Karpas-422 (cell line): ENCODE data around the gene FXYD3. TPM values are rescaled to one million over a fixed set of nuclear protein-coding genes. Genes with fewer than 3 reads are reported as not detected.
A peak's percentile ranks its signal among the peaks of the same experiment; 100 is the strongest.

Experiments
- DNase-seq: peaks from one replicate; pipeline ENCODE4 v3.0.0-alpha.2; 2015
- H2AFZ ChIP-seq: fragments of 200-600 bp; sonication (generic); 2 replicates; pipeline ENCODE4 v1.6.1; 2014; ENCODE audit warnings: antibody characterized with exemption, low read length, mixed read lengths
- H3K27ac ChIP-seq: fragments of 200-600 bp; sonication (generic); 2 replicates; pipeline ENCODE4 v1.5.1; 2014; ENCODE audit warnings: mild to moderate bottlenecking, low read length, moderate library complexity
- H3K27me3 ChIP-seq: fragments of 200-600 bp; sonication (generic); 2 replicates; pipeline ENCODE4 v1.6.1; 2014; ENCODE audit warnings: low read length, mixed read lengths
- H3K36me3 ChIP-seq: fragments of 200-600 bp; sonication (generic); 2 replicates; pipeline ENCODE4 v1.6.1; 2014; ENCODE audit warnings: low read length, mixed read lengths; ENCODE audit not compliant: insufficient read depth
- H3K4me1 ChIP-seq: fragments of 200-600 bp; sonication (generic); 2 replicates; pipeline ENCODE4 v1.6.1; 2014; ENCODE audit warnings: mild to moderate bottlenecking, low read length, mixed read lengths
- H3K4me2 ChIP-seq: fragments of 200-600 bp; sonication (generic); 2 replicates; pipeline ENCODE4 v1.6.1; 2014; ENCODE audit warnings: low read length, low read depth, mild to moderate bottlenecking; ENCODE audit not compliant: poor library complexity, severe bottlenecking
- H3K4me3 ChIP-seq: fragments of 200-600 bp; sonication (generic); 2 replicates; pipeline ENCODE4 v1.5.1; 2014; ENCODE audit warnings: mild to moderate bottlenecking, antibody characterized with exemption, low read length, mixed read lengths
- H3K79me2 ChIP-seq: fragments of 200-600 bp; sonication (generic); 2 replicates; pipeline ENCODE4 v1.6.1; 2014; ENCODE audit warnings: mild to moderate bottlenecking, low read length, mixed read lengths
- H3K9ac ChIP-seq: fragments of 200-600 bp; sonication (generic); 2 replicates; pipeline ENCODE4 v1.6.0; 2014; ENCODE audit warnings: low read length
- H3K9me2 ChIP-seq: fragments of 200-600 bp; sonication (generic), shearing (Covaris generic); replicated peaks from 2 replicates; pipeline ENCODE4 v1.6.0; 2014; ENCODE audit warnings: mild to moderate bottlenecking, low read length, moderate library complexity; ENCODE audit not compliant: insufficient read depth
- H3K9me3 ChIP-seq: fragments of 300-700, 200-600 bp; sonication (generic); 2 replicates; pipeline ENCODE4 v1.6.1; 2014; ENCODE audit warnings: low read length, mixed read lengths
- H4K20me1 ChIP-seq: fragments of 200-600 bp; sonication (generic); 2 replicates; pipeline ENCODE4 v1.6.1; 2014; ENCODE audit warnings: mild to moderate bottlenecking, antibody characterized with exemption, low read length, low read depth; ENCODE audit not compliant: insufficient read depth
- total RNA-seq: library from RNA; depleted of rRNA; stranded (reverse); fragments of >200 nt; shearing (Covaris generic); gene quantifications from 2 replicates; pipeline ENCODE4 v1.2.3, GENCODE V29; 2014; ENCODE audit warnings: low replicate concordance

Gene FXYD3
- total RNA-seq, 1 experiment from 2014 or later, result not detected

DNA sequence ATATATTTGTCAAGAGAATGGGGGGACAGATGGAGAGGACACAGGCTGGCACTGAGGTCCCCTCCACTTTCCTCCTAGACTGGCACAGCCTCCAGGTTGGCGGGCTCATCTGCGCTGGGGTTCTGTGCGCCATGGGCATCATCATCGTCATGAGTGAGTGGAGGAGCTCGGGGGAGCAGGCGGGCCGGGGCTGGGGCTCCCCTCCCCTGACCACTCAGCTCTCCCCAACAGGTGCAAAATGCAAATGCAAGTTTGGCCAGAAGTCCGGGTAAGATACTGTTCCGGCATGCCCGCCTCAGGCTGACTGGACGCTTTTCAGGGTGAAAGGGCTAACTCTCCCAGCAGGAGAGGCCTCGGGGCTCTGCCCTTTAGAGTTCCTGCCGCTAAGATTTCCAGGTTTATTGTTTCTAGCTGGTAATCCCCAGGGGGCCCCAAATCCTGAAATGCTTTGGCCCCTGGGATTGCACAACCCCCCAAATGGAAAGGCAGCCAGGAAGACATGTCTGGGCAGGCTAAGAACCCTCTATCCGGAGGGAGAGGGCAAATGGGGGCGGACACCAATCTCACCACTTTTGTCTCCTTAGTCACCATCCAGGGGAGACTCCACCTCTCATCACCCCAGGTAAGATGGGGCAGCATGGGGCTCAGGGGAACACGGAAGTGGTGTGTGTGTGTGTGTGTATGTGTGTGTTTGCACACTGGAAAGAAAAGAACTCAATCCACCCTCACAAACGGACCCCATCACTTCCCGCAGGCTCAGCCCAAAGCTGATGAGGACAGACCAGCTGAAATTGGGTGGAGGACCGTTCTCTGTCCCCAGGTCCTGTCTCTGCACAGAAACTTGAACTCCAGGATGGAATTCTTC lies 7.3 kb downstream of the FXYD3 start:
- Histone ChIP-seq H3K4me3 (no peak overlapping the region), H3K4me2 (no peak overlapping the region), H3K9me2 (no peaks in the 10 kb centered on the region), H3K9me3 (no peaks in the 10 kb centered on the region), H4K20me1 (no peaks in the 10 kb centered on the region), H3K9ac (no peak overlapping the region), H3K4me1 (peaks cover 10% of the 10 kb centered on the region), H2AFZ (no peak overlapping the region), H3K27me3 (no peaks in the 10 kb centered on the region), H3K27ac (no peak overlapping the region), H3K79me2 (no peaks in the 10 kb centered on the region), H3K36me3 (no peaks in the 10 kb centered on the region)
- DNase-seq, result no peak

DNA sequence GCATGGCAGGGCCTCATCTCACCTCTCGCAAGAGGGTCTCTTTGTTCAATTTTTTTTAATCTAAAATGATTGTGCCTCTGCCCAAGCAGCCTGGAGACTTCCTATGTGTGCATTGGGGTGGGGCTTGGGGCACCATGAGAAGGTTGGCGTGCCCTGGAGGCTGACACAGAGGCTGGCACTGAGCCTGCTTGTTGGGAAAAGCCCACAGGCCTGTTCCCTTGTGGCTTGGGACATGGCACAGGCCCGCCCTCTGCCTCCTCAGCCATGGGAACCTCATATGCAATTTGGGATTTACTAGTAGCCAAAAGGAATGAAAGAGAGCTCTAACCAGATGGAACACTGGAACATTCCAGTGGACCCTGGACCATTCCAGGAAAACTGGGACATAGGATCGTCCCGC lies 8.0 kb downstream of the FXYD3 start:
- H2AFZ ChIP-seq, result no peak overlapping the region
- no peak overlapping the region for H3K4me2 ChIP-seq
- no peaks in the 10 kb centered on the region for H3K79me2 ChIP-seq
- H3K4me1 ChIP-seq, result peaks cover 10% of the 10 kb centered on the region
- H3K9me2 ChIP-seq, result no peaks in the 10 kb centered on the region
- H3K36me3 ChIP-seq, result no peaks in the 10 kb centered on the region
- no peak for DNase-seq
- H3K9ac ChIP-seq, result no peak overlapping the region
- no peaks in the 10 kb centered on the region for H3K9me3 ChIP-seq
- H3K4me3 ChIP-seq, result no peak overlapping the region
- no peak overlapping the region for H3K27ac ChIP-seq
- no peaks in the 10 kb centered on the region for H3K27me3 ChIP-seq
- no peaks in the 10 kb centered on the region for H4K20me1 ChIP-seq

DNA sequence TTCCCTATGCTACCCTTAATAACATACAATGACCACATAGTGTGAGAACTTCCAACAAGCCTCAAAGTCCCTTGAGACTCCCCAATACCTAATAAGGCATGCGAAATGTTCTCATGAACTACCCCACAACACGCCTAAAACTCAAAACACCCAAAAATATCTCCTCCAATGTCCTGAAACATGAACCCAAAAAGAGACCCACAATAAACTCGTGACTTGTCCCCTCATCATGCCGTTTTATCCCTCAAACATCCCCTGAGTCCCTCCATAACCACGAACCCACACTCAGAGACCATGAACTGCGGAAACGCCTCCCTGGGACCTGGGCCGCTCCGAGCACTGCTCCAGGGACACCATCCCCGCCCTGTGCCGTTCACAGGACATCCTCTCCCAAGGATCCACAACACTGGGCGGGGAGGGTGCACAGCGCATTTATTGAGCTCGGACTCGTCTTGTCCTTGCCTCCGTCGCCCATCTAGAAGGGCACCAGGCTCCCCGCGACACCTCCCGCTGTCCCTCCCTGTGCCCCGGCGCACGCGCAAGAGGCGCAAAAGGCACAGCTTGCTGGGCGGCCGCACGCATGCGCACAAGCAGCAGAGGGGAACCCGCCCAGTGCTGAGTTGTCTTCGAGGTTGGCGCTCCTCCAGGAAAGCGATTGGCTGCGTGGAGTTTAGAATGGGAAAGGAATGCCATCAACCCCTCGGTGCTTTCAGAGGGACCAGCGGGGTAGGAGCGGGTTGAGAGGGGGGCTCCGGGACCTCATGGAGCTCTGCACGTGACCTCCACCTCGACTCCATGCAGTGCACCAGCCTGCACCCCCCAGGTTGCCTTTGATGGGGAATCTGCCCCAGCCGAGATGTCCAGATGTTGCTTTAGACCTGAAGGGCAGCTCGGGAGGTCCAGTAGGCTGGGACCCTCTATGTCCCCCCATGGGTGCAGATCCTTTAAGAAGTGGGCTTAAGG lies 8.8 kb downstream of the FXYD3 start:
- Histone ChIP-seq H3K79me2 (no peaks in the 10 kb centered on the region), H4K20me1 (no peaks in the 10 kb centered on the region), H3K9ac (peak overlapping the region; percentile 47), H3K27me3 (no peaks in the 10 kb centered on the region), H3K4me3 (peak overlapping the region; percentile 41; the same call in 1 of the 2 replicates), H3K4me1 (peaks cover 10% of the 10 kb centered on the region), H3K36me3 (no peaks in the 10 kb centered on the region), H3K27ac (no peak overlapping the region), H2AFZ (peak overlapping the region; percentile 72; the same call in 1 of the 2 replicates), H3K4me2 (peak overlapping the region; percentile 55), H3K9me2 (no peaks in the 10 kb centered on the region), H3K9me3 (no peaks in the 10 kb centered on the region)
- DNase-seq, result peak; percentile 92

DNA sequence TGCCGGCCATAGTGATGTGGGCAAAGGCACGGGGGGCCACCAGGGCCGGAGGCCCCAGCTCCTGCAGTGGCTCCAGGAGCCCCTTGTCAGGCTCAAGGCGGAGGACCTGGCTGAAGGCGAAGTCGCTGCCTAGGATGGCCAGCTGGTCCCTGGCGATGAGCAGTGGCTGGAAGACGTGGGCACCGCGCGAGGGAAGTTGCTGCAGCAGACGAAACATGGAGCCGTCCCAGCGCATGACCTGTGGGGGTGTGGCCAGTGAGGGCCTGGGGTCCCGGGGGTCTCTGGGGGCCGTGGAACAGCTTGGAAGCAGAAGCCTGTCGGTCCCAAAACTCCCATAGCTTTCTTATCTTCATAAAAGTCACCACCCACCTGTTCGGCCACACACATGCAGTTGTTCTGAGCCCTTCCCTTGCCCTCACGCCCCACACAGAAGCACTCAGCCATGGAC lies 9.7 kb downstream of the FXYD3 start:
- Histone ChIP-seq H3K4me3 (no peak overlapping the region), H3K4me2 (no peak overlapping the region), H3K36me3 (no peaks in the 10 kb centered on the region), H3K79me2 (no peaks in the 10 kb centered on the region), H2AFZ (no peak overlapping the region), H4K20me1 (no peaks in the 10 kb centered on the region), H3K27me3 (no peaks in the 10 kb centered on the region), H3K27ac (no peak overlapping the region), H3K9ac (no peak overlapping the region), H3K9me3 (no peaks in the 10 kb centered on the region), H3K9me2 (no peaks in the 10 kb centered on the region), H3K4me1 (peaks cover 10% of the 10 kb centered on the region)
- DNase-seq, result no peak

DNA sequence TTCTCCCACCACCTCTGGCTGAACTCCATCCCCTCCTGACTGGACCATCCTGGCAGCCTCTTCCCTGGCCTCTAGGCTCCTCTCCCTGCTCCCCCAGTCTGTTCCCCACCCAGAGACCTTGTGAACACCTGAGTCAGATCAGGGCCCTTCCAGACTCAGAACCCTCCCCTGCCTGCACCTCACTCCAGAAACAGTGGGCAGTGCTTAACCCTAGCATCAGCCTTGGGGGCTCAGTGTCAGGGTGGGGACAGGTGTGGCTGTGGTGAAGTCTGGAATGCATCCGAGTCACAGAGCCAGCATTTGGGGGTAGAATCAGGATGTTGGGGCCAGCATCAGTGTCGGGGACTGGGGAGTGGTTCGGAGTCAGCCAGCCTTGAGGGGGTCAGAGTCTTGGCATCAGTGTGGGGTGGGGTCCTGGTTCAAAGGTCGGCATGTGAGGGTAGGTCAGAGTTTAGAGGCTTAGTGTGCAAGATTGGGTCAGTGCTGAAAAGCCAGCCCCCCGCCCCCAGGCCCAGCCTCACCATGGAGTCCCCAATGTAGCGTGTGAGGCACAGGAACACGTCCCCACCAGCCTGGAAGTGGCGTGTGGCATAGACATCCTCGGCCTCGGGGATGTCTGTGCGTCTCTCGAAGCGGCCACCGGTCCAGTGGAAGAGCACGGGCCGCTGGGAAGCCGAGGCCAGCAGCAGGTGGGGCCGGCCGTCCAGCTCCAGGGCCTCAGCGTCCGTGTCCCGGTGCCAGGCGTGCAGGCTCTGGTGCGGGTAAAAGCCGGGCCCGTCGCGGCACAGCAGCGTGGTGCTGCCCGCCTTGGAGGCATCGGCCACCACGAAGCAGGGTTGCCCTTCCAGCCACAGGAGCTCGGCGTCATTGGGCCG lies 10.4 kb downstream of the FXYD3 start:
- no peaks in the 10 kb centered on the region for H4K20me1 ChIP-seq
- H3K9me2 ChIP-seq, result no peaks in the 10 kb centered on the region
- H2AFZ ChIP-seq, result no peak overlapping the region
- no peaks in the 10 kb centered on the region for H3K79me2 ChIP-seq
- H3K9ac ChIP-seq, result no peak overlapping the region
- H3K4me1 ChIP-seq, result peaks cover 10% of the 10 kb centered on the region
- H3K27ac ChIP-seq, result no peak overlapping the region
- no peak overlapping the region for H3K4me3 ChIP-seq
- H3K27me3 ChIP-seq, result no peaks in the 10 kb centered on the region
- no peak for DNase-seq
- H3K4me2 ChIP-seq, result no peak overlapping the region
- no peaks in the 10 kb centered on the region for H3K9me3 ChIP-seq
- no peaks in the 10 kb centered on the region for H3K36me3 ChIP-seq

DNA sequence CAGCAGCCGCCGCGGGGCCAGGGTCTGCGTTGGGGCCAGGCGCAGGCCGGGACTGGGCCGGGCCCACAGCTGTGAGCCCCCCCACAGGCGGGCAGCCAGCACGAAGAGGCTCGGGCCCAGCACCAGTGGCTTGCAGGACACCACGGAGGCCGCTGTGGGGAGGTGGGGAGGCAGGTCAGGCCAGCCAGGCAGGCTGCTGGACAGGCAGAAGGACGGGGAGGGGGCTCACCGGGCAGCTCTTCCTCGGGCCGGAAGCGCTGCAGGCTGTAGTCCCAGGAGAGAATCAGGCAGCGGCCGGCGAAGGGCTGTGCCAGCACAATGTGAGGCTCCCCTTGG lies 11.0 kb downstream of the FXYD3 start:
- Histone ChIP-seq H2AFZ (no peak overlapping the region), H3K79me2 (no peaks in the 10 kb centered on the region), H3K4me3 (no peak overlapping the region), H4K20me1 (no peaks in the 10 kb centered on the region), H3K9me2 (no peaks in the 10 kb centered on the region), H3K27ac (no peak overlapping the region), H3K4me1 (peaks cover 10% of the 10 kb centered on the region), H3K9ac (no peak overlapping the region), H3K4me2 (no peak overlapping the region), H3K36me3 (no peaks in the 10 kb centered on the region), H3K9me3 (no peaks in the 10 kb centered on the region), H3K27me3 (no peaks in the 10 kb centered on the region)
- no peak for DNase-seq

DNA sequence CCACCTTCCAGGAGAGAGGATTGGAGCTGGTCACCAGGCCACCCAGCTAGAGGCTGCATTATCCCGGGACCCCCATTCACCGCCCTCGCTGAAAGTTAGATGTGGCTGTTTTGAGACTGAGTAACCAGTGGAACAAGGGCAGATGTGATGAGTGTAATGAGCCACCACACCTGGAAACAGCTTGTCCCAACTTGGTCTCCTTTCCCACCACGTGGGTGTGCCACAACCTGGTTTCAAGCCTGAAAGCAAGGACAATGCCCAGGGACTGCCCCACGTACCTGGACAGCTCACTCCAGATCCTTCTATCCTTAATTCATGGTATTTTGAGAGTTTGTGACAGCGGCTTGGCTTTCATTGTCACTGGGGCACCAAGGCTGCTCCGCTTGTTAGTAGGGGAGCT lies 12.2 kb downstream of the FXYD3 start:
- no peak for DNase-seq
- H2AFZ ChIP-seq, result no peak overlapping the region
- H3K9me2 ChIP-seq, result no peaks in the 10 kb centered on the region
- H3K4me2 ChIP-seq, result no peak overlapping the region
- no peaks in the 10 kb centered on the region for H4K20me1 ChIP-seq
- no peaks in the 10 kb centered on the region for H3K27me3 ChIP-seq
- no peaks in the 10 kb centered on the region for H3K79me2 ChIP-seq
- no peak overlapping the region for H3K9ac ChIP-seq
- no peaks in the 10 kb centered on the region for H3K9me3 ChIP-seq
- peaks cover 10% of the 10 kb centered on the region for H3K4me1 ChIP-seq
- no peaks in the 10 kb centered on the region for H3K36me3 ChIP-seq
- H3K4me3 ChIP-seq, result no peak overlapping the region
- H3K27ac ChIP-seq, result no peak overlapping the region
